Keratinocyte (primary cell): ENCODE data around the gene CKAP2. TPM values are rescaled to one million over a fixed set of nuclear protein-coding genes. Genes with fewer than 3 reads are reported as not detected.

Source experiments
- DNase-seq: peaks from one replicate; pipeline ENCODE4 v3.0.0-alpha.2; 2011; ENCODE audit warnings: low read depth, missing footprints, low spot score
- FAIRE-seq: peaks from 2 replicates; lab custom pipeline; 2011; peaks lifted over from hg19 to GRCh38; lab: Jason Lieb, UNC
- H2AFZ ChIP-seq: 2 replicates; pipeline ENCODE4 v1.6.0; 2012; ENCODE audit warnings: low read length, control low read depth, inconsistent platforms; ENCODE audit not compliant: control insufficient read depth
- H3K27ac ChIP-seq: 2 replicates; pipeline ENCODE4 v1.5.1; 2011; ENCODE audit warnings: low read length; ENCODE audit not compliant: control insufficient read depth, insufficient read depth
- H3K27me3 ChIP-seq: 3 replicates; pipeline ENCODE4 v1.6.0; 2011; ENCODE audit warnings: low read length; ENCODE audit not compliant: control insufficient read depth, insufficient read depth; ENCODE audit errors: extremely low read depth
- H3K36me3 ChIP-seq, 2 experiments: 2 replicates in 1 of 2; 3 replicates in 1 of 2; pipeline ENCODE4 v1.5.1; 2011; ENCODE audit warnings: low read length in 2 of 2, mild to moderate bottlenecking in 1 of 2; ENCODE audit not compliant: control insufficient read depth in 2 of 2, insufficient read depth in 2 of 2; ENCODE audit errors: extremely low read depth in 1 of 2
- H3K4me1 ChIP-seq: 3 replicates; pipeline ENCODE4 v1.5.1; 2011; ENCODE audit warnings: low read length; ENCODE audit not compliant: control insufficient read depth, insufficient read depth; ENCODE audit errors: extremely low read depth
- H3K4me2 ChIP-seq: 3 replicates; pipeline ENCODE4 v1.6.0; 2011; ENCODE audit warnings: low read depth, low read length; ENCODE audit not compliant: control insufficient read depth, insufficient read depth; ENCODE audit errors: extremely low read depth
- H3K4me3 ChIP-seq, 3 experiments: fragments of 200-600 bp in 1 of 3; sonication (generic) in 1 of 3; 2 replicates in 2 of 3; 3 replicates in 1 of 3; pipeline ENCODE4 v1.5.1; 2011 to 2016; ENCODE audit warnings: low read length in 3 of 3, mild to moderate bottlenecking in 3 of 3, control low read depth in 2 of 3, inconsistent platforms in 1 of 3, low read depth in 1 of 3, mixed read lengths in 1 of 3, mixed run types in 1 of 3, moderate library complexity in 1 of 3; ENCODE audit not compliant: control insufficient read depth in 2 of 3, insufficient read depth in 2 of 3; ENCODE audit errors: extremely low read depth in 1 of 3
- H3K79me2 ChIP-seq: 2 replicates; pipeline ENCODE4 v1.6.0; 2012; ENCODE audit warnings: low read length; ENCODE audit not compliant: control insufficient read depth, insufficient read depth
- H3K9ac ChIP-seq: 3 replicates; pipeline ENCODE4 v1.6.0; 2011; ENCODE audit warnings: low read length; ENCODE audit not compliant: control insufficient read depth, insufficient read depth; ENCODE audit errors: extremely low read depth
- H3K9me1 ChIP-seq: 3 replicates; pipeline ENCODE4 v1.6.0; 2011; ENCODE audit warnings: low read length; ENCODE audit not compliant: control insufficient read depth, insufficient read depth; ENCODE audit errors: extremely low read depth
- H3K9me3 ChIP-seq: 2 replicates; pipeline ENCODE4 v1.5.1; 2012; ENCODE audit warnings: low read depth, low read length; ENCODE audit not compliant: control insufficient read depth
- H4K20me1 ChIP-seq: 3 replicates; pipeline ENCODE4 v1.6.0; 2011; ENCODE audit warnings: low read length; ENCODE audit not compliant: control insufficient read depth, insufficient read depth; ENCODE audit errors: extremely low read depth
- EZH2 ChIP-seq: IDR thresholded peaks from one replicate; pipeline ENCODE4 v1.6.1; 2012; ENCODE audit warnings: inconsistent platforms, mild to moderate bottlenecking, low read length, moderate library complexity
- dilution Hi-C: fragments of 300-500 bp; cut with MboI; formaldehyde crosslinking; loops from one replicate; pipeline ENCODE4 v1.7.0; 2020; ENCODE audit warnings: low sequenced_read_pairs; ENCODE audit not compliant: extremely low pct_ligation_motif_present
- polyA minus RNA-seq, 3 experiments: library from RNA; depleted of rRNA, polyadenylated mRNA; stranded (reverse); fragments of >200 nt; gene quantifications; 1 replicate in 1 of 3; 2 replicates in 1 of 3; 3 replicates in 1 of 3; pipeline ENCODE4 v1.2.3, GENCODE V29; 2011
- polyA plus RNA-seq, 5 experiments: library from polyadenylated mRNA; depleted of rRNA in 3 of 5; stranded (reverse) in 3 of 5; stranded (forward) in 1 of 5; unstranded in 1 of 5; fragments of >200 nt; gene quantifications; 1 replicate in 1 of 5; 2 replicates in 3 of 5; 3 replicates in 1 of 5; pipeline versions ENCODE4 v1.2.1 to v1.2.3, GENCODE V29; 2011 to 2012; ENCODE audit warnings: missing spikeins in 2 of 5, low read depth in 1 of 5, low replicate concordance in 1 of 5
- TF ChIP-seq, protein P1 (sequence below), 3 experiments: IDR thresholded peaks in 1 of 3; conservative IDR thresholded peaks in 1 of 3; optimal IDR thresholded peaks in 1 of 3; 2 replicates in 2 of 3; 3 replicates in 1 of 3; pipeline versions ENCODE3 to v1.5.1; 2011; ENCODE audit warnings: low read length in 3 of 3, mild to moderate bottlenecking in 3 of 3, moderate library complexity in 2 of 3, control low read depth in 1 of 3, inconsistent platforms in 1 of 3; ENCODE audit not compliant: insufficient read depth in 2 of 3; ENCODE audit errors: extremely low read depth in 1 of 3

Gene CKAP2, protein sequence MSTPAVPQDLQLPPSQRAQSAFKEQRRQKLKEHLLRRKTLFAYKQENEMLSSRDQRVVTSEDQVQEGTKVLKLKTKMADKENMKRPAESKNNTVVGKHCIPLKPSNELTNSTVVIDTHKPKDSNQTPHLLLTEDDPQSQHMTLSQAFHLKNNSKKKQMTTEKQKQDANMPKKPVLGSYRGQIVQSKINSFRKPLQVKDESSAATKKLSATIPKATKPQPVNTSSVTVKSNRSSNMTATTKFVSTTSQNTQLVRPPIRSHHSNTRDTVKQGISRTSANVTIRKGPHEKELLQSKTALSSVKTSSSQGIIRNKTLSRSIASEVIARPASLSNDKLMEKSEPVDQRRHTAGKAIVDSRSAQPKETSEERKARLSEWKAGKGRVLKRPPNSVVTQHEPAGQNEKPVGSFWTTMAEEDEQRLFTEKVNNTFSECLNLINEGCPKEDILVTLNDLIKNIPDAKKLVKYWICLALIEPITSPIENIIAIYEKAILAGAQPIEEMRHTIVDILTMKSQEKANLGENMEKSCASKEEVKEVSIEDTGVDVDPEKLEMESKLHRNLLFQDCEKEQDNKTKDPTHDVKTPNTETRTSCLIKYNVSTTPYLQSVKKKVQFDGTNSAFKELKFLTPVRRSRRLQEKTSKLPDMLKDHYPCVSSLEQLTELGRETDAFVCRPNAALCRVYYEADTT
- polyA plus RNA-seq, result 14.5 to 29.7 TPM (median 18.9 TPM) in 3 replicates
- polyA plus RNA-seq (2011; ENCODE audit: low read depth), result 32.4 TPM
- 15.2 and 28.2 TPM in 2 replicates for polyA plus RNA-seq (2011; cell fraction: cytosol; rRNA removed)
- 26.0 and 31.1 TPM in 2 replicates for polyA plus RNA-seq (2011; cell fraction: nucleus; rRNA removed)
- polyA plus RNA-seq (2012; ENCODE audit: low replicate concordance), result 14.9 and 25.2 TPM in 2 replicates
- polyA minus RNA-seq, result 4.0 to 29.3 TPM (median 9.3 TPM) in 3 replicates
- 17.6 TPM for polyA minus RNA-seq (2011; cell fraction: cytosol; rRNA and poly(A)+ RNA removed)
- 10.7 and 23.5 TPM in 2 replicates for polyA minus RNA-seq (2011; cell fraction: nucleus; rRNA and poly(A)+ RNA removed)

DNA sequence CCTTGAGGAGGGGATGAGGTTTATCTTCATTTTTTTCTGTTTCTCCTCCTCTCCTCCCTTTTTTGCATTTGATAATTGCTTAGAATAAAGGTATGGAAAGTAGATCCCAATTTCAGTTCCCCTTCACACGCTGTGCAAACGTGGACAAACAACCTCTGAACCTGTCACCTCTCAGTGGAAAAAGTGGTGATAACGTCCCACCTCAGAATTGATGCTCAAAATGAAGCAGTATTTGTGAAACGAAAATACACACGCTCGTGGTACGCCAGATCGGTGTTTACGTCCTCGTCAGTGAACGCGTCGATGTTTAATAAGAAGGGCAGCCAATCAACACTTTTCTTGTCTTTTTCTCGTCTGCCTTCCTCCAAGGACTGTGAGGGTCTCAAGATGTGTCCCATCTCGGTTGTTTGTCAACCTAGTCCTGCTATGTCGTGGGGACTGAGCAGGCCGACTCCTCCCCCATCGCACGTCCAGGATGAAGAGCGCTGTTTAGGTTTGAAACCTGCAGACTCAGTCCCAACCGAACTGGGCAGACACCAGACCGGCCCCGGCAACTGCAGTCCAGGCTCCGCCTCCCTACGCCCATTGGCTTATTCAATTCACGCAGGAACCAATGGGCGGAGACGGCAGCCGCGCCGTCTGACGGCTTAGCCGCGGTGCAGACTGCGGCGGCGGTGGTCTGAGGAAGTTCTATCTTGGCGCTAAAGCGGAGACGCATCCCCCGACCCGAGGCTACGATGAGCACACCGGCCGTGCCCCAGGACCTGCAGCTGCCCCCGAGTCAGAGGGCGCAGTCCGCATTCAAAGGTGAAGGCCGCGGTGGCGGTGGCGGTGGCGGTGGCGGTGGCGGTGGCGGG, at the start of gene CKAP2:
Gene CKAP2 (plus strand): TSS at position 659 of the 857 bp plus-strand sequence. CDS start 79 bp downstream, at position 738.
- Histone ChIP-seq H4K20me1 (no peaks in the 10 kb centered on the region), H3K4me3 (peak within 1 kb of the TSS; percentile 89 to 99 (median 94)), H3K27me3 (no peaks in the 10 kb centered on the region), H3K9ac (peak within 1 kb of the TSS; percentile 98), H3K4me2 (peak within 1 kb of the TSS; percentile 89), H3K9me1 (no peaks in the 10 kb centered on the region), H3K36me3 (peaks cover 0 to 7% of the 10 kb centered on the region in 2 experiments), H3K9me3 (no peaks in the 10 kb centered on the region), H2AFZ (peak within 1 kb of the TSS; percentile 100), H3K27ac (peak within 1 kb of the TSS; percentile 99), H3K79me2 (peaks cover 40% of the 10 kb centered on the region), H3K4me1 (peaks cover 43% of the 10 kb centered on the region)
- no peak for TF ChIP-seq EZH2
- TF ChIP-seq, protein P1, sequence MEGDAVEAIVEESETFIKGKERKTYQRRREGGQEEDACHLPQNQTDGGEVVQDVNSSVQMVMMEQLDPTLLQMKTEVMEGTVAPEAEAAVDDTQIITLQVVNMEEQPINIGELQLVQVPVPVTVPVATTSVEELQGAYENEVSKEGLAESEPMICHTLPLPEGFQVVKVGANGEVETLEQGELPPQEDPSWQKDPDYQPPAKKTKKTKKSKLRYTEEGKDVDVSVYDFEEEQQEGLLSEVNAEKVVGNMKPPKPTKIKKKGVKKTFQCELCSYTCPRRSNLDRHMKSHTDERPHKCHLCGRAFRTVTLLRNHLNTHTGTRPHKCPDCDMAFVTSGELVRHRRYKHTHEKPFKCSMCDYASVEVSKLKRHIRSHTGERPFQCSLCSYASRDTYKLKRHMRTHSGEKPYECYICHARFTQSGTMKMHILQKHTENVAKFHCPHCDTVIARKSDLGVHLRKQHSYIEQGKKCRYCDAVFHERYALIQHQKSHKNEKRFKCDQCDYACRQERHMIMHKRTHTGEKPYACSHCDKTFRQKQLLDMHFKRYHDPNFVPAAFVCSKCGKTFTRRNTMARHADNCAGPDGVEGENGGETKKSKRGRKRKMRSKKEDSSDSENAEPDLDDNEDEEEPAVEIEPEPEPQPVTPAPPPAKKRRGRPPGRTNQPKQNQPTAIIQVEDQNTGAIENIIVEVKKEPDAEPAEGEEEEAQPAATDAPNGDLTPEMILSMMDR (optimal IDR thresholded peaks at IDR 0.05 in 1 of 3, IDR thresholded peaks at IDR 0.05 in 1 of 3, conservative IDR thresholded peaks at IDR 0.05 in 1 of 3; ENCODE audit: extremely low read depth in 1 of 3, insufficient read depth in 2 of 3, low read length in 3 of 3), result no peak
- dilution Hi-C loops, result no loop called here
- DNase-seq (peak; percentile 52), FAIRE-seq (peak; percentile 60)

DNA sequence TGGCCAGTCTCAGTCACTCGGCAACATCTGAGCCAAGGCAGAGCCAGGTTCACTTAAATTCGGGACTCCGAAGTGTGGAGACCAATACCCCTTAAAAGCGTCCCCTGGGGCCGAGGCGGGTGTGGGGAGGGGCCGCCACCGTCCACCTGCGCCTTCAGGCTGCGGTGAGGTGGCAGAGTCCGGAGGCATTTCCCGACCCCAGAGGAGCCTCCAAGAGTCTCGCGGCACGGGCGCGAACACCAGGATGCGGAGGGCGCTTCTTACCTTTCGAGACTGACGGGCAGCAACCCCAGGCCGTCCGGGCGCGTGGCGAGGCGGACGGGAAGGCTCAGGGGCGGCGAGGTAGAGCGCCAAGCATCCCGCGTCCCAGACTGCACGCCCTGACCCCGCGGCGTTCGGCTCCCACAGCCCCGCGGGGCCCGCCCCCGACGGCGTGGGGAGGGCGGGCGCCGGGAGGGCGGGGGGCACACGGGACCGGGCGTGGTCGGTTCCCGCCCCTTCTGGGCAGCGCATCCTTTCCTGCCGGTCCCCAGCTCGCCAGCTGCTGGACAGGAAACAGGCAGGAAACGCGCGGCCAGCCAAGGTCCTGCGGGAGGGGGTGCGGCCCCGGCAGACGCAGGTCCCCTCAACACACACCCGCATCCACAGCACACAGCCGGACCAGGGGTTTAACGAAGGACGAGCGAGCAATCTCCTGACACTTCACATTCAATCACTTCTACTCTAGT, 49.3 kb upstream of the CKAP2 start, which contains the start of gene THSD1:
Gene THSD1 (minus strand): TSS at position 406 of the 728 bp plus-strand sequence. CDS start 3,572 bp downstream, outside the sequence.
- peak within 1 kb of the TSS; percentile 78 to 89 (median 88) for H3K4me3 ChIP-seq
- H3K4me1 ChIP-seq, result peaks cover 11% of the 10 kb centered on the region
- no peak for FAIRE-seq
- H3K9ac ChIP-seq, result peak within 1 kb of the TSS; percentile 88
- H3K27ac ChIP-seq, result peak within 1 kb of the TSS; percentile 69
- peak within 1 kb of the TSS; percentile 75 for H3K4me2 ChIP-seq
- no peaks in the 10 kb centered on the region for H3K9me1 ChIP-seq
- H3K79me2 ChIP-seq, result peaks cover 5% of the 10 kb centered on the region
- dilution Hi-C loops, result no loop called here
- no peaks in the 10 kb centered on the region for H4K20me1 ChIP-seq
- peak within 1 kb of the TSS; percentile 85 for H2AFZ ChIP-seq
- no peaks in the 10 kb centered on the region for H3K9me3 ChIP-seq
- TF ChIP-seq, protein P1 (optimal IDR thresholded peaks at IDR 0.05 in 1 of 3, IDR thresholded peaks at IDR 0.05 in 1 of 3, conservative IDR thresholded peaks at IDR 0.05 in 1 of 3; ENCODE audit: extremely low read depth in 1 of 3, insufficient read depth in 2 of 3, low read length in 3 of 3), result no peak
- TF ChIP-seq EZH2, result no peak
- no peak for DNase-seq
- no peaks in the 10 kb centered on the region for H3K36me3 ChIP-seq
- no peaks in the 10 kb centered on the region for H3K27me3 ChIP-seq
